GM18508 (cell line): Measurements from ENCODE around the gene ZNF12.
"Not testable (repeated sequence)": the region's sequence is repeated elsewhere in the genome, so short reads cannot be mapped to it uniquely, and the experiment has no call there.

ENCODE experiments used
- ATAC-seq: cut with Tn5 transposase; IDR thresholded peaks from one replicate; pipeline ENCODE4 v1.9.1; 2021; ENCODE audit warnings: moderate number of reproducible peaks; ENCODE audit not compliant: insufficient read depth, unreplicated experiment

Gene ZNF12

GRCh38 chr7:6700793-6701192, 6.0 kb downstream of the ZNF12 start:
- no peak for ATAC-seq

DNA sequence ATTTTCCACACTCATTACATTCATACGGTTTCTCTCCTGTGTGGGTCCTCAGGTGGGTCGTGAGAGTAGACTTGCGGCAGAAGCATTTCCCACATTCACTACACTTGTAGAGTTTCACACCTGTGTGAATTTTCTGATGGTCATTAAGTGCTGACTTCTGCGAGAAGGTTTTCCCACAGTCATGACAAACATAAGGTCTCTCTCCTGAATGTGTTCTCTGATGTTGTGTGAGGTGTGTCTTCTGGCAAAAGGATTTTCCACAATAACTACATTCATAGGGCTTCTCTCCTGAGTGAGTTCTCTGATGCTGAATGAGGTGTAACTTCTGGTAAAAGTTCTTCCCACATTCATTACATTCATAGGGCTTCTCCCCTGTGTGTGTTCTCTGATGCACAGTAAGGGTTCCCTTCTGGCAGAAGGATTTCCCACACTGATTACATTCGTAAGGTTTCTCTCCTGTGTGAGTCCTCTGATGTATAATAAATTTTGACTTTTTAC, 15.1 kb downstream of the ZNF12 start:
- no peak for ATAC-seq

- ATAC-seq = no peak
Measured at GRCh38 chr7:6691103-6691502, 15.6 kb downstream of the ZNF12 start.

DNA sequence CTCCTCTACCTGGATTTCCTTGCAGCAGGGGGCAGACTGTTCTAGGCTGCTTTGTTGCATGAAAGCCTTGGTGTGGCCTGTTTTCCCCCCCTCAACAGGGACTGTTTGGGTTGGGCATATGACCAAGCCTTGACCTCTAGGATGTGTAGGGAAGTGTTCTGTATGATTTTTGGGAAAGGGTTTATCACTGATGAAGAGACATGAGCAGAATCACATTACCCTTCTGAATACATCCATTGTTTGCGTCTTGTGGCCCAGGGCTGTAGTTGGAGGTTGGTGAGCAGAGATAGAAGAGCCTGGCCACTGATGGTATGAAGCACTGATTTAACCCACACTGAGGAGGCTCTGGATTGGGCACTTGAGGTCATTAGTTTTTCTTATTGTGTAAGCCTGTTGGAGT, 26.6 kb downstream of the ZNF12 start:
- no peak for ATAC-seq

DNA sequence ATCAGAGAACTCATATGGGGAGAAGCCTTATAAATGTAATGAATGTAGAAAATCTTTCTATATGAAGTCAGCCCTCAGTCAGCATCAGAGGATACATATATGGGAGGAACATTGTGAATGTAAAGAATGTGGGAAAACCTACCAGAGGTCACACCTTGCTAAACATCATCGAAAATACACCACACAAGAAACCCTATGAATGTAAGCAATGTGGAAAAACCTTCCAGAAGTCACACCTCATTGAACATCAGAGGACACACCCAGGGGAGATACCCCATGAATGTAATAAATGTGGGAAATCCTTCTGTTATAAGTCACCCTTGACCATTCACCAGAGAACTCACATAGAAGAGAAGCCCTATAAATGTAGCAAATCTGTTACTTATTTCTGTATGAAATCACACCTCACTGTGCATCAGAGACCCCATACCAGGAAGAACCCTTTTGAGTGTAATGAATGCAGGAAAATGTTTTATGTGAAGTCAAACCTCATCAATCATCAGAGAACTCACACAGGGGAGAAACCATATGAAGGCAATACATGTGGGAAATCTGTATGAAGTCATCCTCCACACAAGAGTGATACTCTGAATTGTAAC, 30.8 kb downstream of the ZNF12 start:
- ATAC-seq = no peak

DNA sequence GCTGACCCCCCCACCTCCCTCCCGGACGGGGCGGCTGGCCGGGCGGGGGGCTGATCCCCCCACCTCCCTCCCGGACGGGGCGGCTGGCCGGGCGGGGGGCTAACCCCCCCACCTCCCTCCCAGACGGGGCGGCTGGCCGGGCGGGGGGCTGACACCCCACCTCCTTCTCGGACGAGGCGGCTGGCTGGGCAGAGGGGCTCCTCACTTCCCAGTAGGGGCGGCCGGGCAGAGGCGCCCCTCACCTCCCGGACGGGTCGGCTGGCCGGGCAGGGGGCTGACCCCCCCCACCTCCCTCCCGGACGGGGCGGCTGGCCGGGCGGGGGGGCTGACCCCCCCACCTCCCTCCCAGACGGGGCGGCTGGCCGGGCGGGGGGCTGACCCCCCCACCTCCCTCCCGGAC, 35.9 kb downstream of the ZNF12 start:
- ATAC-seq = not testable (repeated sequence)

DNA sequence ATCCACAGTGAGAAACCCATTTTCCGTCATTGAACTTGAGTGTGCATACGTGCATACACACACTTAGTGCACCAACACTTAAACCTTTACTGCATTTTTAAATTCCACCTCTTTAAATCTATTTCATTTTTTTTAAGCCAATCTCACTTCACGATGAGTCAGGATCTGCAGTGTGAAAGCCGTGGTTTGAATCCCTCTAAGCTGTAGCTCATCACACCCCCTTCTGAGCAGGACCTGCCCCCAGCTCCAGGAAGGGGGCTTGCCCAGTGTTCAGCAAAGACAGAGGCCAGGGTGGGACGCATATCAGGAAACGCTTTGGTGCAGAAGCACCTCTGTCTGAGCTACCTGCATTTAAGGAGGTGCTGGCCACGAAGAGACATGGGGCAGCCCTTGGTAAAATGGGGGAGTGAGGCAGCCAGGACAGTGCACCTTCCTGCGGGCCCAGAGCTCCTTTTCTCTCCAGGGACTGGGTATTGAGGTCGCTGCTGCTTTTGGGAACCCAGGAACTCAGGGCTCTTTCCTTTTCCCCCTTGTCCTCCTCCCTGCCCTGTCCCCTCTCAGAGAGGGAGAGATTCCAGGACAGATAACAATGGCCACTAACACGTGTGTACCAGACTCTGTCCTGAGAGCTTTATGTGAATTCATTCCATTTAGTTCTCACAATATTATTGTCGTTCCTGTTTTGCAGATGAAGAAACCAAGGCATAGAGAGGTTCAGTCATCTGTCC, 48.0 kb downstream of the ZNF12 start:
- ATAC-seq = no peak

GRCh38 chr7:6656413-6656812, 50.3 kb downstream of the ZNF12 start:
- no peak for ATAC-seq

DNA sequence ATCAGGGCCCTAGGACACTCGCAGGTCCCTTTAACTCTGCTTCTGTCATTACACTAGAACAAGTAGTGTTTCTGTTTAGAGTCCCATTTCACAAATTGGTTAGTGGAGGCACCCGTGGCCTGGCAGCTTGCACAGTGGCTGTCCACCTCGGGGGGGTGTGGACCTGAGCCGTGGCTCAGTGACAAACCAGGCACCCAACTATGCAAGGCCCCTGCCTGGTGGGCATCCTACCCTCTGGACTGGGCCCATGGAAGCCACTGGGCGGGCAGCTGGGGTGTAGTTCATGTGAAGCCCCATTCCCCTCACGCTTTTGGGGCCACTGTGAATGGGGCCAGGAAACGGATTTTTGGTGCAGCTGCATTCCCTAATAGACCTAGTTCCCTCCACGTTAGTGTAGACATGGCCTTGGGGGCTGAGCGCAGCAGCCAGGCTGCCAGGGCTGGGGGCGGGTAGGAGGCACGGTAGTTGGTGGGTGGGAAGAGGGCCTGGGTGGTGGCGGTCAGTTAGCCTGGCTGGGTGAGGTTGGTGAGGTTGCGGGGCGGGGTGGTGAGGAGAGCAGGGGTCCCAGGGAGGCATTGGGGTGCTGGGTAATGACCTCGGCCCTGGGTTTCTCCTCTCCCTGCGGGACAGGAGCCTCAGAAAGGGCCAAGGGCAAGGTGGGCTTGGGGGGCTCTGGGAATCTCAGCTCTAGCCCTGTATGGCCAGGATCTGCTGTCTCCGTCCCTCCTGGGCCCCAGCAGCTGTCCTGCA, 50.9 kb downstream of the ZNF12 start:
- ATAC-seq = no peak

GRCh38 chr7:6654842-6655610, 51.7 kb downstream of the ZNF12 start:
- no peak for ATAC-seq

DNA sequence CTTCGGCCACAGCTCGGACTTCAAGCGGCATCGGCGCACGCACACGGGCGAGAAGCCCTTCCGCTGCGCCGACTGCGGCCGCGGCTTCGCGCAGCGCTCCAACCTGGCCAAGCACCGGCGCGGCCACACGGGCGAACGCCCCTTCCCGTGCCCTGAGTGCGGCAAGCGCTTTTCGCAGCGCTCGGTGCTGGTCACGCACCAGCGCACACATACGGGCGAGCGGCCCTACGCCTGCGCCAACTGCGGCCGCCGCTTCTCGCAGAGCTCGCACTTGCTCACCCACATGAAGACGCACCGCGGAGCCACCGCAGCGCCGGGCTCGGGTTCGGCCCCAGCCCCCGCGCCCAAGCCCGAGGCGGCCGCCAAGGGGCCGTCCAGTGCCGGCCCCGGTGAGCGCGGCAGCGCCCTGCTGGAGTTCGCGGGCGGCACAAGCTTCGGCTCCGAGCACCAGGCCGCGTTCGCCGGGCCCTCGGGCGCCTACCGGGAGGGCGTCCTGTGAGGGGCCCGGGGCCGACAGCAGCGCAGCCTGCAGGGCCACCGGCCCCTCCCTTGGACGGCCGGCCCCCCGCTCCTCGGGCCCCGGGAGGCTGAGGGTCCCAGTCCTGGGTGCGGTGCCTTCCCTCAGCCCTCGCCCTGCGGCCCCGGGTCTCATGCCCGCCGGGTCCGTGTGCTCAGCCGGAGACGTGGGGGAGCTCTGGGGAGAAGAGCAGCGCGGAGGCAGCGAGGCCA, 52.5 kb downstream of the ZNF12 start:
- no peak for ATAC-seq

GRCh38 chr7:6653071-6654003, 53.4 kb downstream of the ZNF12 start:
- no peak for ATAC-seq

GRCh38 chr7:6652446-6653011, 54.2 kb downstream of the ZNF12 start:
- ATAC-seq = no peak

GRCh38 chr7:6651851-6652445, 54.8 kb downstream of the ZNF12 start:
- no peak for ATAC-seq

GRCh38 chr7:6650521-6651011, 56.2 kb downstream of the ZNF12 start:
- no peak for ATAC-seq

GRCh38 chr7:6650086-6650485, 56.7 kb downstream of the ZNF12 start:
- ATAC-seq = no peak

DNA sequence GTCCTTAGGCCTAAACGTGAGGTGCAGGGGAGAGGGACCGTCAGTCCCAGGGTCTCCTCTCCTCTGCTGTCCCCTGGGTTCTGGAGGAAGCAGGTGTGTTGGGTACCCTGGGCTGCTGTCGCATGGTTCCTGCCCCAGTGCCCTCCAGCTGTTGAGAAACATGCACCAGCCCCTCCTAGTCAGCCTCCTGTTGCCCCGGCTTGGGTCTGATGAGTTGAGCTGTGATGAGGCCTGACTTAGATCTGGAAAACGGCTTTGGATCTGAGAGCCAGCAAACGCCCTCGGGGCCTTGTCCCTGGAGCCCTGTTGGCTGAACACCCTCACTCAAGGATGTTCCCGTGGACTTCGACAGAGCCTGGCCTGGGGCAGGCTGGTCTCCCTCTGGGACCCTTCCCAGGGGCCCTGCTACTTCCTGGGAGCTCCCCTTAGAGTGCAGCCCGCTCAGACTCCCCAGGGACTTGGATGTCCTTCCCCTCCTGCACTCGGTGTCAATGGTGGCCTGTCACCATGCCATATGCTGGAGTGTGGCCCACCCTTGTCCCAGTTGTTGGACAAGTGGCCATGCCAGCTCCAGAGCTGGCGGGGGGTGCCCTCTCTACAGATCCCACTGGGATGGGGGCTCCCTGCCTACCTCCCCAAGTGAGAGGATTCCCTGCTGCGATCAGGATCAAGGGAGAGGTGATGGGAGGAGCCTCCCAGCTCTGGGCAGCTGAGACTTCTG, 57.3 kb downstream of the ZNF12 start:
- no peak for ATAC-seq

- ATAC-seq = no peak
Measured at GRCh38 chr7:6648815-6649104, 58.0 kb downstream of the ZNF12 start.
